GM19025 (cell line): Measurements from ENCODE around the gene CLHC1.
A peak's percentile ranks its signal among the peaks of the same experiment; 100 is the strongest.
"Not testable (repeated sequence)": the region's sequence is repeated elsewhere in the genome, so short reads cannot be mapped to it uniquely, and the experiment has no call there.

ENCODE experiments used
- ATAC-seq: cut with Tn5 transposase; IDR thresholded peaks from one replicate; pipeline ENCODE4 v1.9.1; 2021; ENCODE audit warnings: mild to moderate bottlenecking, low read depth, moderate library complexity; ENCODE audit not compliant: unreplicated experiment

The CLHC1 gene

DNA sequence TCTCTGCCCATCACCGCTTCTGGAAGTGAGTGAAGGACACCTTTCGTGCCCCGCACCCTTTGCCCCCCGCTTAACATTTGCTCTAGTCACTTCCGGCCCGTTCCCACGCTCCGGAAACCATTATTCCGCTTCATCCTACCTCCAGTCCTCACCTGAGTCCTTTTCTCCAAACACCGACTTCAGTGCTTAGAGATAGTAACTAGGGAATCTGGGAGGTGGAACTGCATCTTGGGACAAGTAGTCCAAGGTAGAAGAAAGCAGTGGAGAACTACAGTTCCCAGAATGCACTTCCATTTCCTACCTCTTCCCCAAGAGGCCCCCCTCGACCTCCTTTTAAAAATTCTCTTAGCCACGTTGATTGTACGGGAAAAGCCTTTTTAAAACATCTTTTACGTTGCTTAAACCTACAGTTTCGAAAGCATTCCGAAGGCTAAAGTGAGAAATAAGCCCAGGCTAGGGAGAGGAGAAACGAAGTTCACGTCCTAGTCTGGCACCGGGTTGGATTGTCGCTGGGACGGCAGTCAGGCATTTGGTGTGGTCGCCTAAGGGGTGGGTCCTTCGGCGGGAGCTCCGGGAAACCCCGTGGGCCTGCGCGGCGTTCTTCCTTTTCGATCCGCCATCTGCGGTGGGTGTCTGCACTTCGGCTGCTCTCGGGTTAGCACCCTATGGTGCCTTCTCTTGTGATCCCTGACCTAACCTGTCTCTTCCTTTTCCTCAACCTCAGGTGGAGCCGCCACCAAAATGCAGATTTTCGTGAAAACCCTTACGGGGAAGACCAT, at the start of gene CLHC1, which contains the start of gene RPS27A:
TSS of gene CLHC1 (minus strand) at position 210 of the 779 bp plus-strand sequence. CDS start 9,882 bp downstream, outside the sequence.
TSS of gene RPS27A (plus strand) at position 605 of the 779 bp plus-strand sequence. CDS start at position 742, 137 bp downstream.
- peak; percentile 84 for ATAC-seq

DNA sequence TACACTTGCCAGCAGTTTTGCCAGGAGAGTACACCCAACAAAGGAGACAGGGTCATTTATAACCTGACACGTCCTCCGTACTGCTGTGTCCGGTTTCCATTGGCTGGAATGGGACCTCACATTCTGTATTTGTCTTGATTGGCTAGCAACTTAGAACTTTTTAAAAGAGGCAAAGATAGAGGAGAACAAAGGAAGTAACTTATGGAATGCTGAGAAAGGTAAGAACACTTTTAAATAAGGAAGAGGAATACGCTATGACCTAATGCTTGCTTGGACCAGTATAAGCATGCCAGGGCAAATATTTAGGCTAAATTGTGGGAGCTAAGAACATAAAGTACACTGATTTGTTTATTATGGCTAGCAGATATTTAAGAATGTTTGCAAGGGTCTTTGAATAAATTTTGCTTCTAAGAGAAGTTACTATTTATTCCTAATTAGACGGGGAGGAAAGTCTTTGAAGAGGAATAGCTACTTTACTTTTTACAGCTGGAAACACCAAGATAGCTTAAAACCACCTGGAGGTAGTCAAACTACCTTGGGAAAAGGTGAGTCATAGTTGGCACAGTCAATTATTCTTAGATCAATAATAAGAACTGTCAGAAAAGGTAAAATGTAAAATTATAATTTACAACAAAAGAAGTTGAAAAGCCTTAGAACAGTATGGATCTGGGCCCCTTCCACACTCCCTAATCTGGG, 48.9 kb upstream of the CLHC1 start:
- ATAC-seq = not testable (repeated sequence)

DNA sequence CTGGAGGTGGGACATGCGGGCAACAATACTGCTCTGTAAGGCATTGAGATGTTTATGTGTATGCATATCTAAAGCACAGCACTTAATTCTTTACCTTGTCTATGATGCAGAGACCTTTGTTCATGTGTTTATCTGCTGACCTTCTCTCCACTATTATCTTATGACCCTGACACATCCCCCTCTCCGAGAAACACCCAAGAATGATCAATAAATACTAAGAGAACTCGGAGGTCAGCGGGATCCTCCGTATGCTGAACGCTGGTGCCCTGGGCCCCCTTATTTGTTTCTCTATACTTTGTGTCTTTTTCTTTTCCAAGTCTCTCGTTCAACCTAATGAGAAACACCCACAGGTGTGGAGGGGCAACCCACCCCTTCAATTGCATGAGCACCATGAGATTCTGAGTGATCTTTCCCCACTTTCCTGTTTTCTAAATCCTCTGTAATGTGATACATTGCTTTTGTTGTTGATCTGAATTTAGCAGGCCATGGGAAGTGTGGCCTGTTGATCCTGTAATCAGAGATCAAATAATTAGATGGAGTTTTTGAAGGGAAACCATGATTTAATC, 47.8 kb upstream of the CLHC1 start:
- not testable (repeated sequence) for ATAC-seq

- not testable (repeated sequence) for ATAC-seq
Measured at GRCh38 chr2:55279214-55279835, 47.2 kb upstream of the CLHC1 start.

GRCh38 chr2:55277310-55277709, 45.2 kb upstream of the CLHC1 start:
- no peak for ATAC-seq

DNA sequence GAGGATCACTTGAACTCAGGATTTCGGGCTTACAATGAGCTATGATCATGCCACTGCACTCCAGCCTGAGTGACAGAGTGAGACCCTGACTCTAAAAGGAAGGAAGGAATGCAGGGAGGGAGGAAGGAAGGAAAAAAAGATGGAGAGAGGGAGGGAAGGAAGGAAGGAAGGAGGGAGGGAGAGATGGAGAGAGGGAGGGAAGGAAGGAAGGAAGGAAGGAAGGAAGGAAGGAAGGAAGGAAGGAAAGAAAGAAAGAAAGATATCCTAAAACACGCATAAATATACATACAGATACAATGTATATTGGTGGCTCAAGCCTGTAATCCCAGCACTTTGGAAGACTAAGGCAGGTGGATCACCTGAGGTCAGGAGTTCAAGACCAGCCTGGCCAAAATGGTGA, 42.3 kb upstream of the CLHC1 start:
- not testable (repeated sequence) for ATAC-seq

- no peak for ATAC-seq
Measured at GRCh38 chr2:55269645-55269990, 37.5 kb upstream of the CLHC1 start.

DNA sequence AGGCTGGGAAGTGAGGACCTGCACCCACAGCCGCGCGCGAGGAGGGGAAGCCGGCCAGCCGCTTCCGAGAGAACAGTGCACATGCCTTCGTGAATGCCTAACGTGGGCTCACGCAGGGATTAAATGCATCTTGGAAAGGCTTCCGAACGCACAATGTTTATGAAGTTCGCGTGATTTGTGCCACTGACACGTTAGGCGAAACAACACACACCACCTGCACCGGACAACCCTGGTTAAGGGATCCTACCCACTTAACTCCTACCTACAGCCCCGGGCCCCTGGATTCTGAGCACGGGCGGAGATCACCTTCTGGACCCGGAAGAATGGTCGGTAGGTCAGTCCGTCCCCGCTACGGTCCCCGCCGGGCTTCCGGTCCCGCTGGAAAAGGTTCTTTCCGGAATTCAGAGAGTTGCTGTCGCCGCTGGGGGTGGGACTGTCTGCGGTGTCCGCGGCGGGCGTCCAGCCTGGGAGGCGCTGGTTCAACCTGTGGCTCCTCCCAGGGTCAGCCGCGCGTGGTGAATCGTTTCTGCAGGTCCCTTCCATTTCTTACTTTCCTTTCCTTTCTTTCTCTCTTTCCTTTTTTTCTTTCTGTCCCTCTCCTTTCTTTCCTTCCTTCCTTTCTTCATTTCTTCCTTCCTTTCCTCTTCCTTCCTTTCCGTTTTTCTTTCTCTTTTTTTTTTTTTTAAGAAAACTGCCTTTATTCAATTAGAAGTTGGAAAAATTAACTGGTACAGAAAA, 37.0 kb upstream of the CLHC1 start, which contains the start of gene MTIF2:
TSS of gene MTIF2 (minus strand) at position 325 of the 738 bp plus-strand sequence. CDS start 5,373 bp downstream, outside the sequence.
- peak; percentile 92 for ATAC-seq

GRCh38 chr2:55268288-55268906, 36.3 kb upstream of the CLHC1 start:
- no peak for ATAC-seq

DNA sequence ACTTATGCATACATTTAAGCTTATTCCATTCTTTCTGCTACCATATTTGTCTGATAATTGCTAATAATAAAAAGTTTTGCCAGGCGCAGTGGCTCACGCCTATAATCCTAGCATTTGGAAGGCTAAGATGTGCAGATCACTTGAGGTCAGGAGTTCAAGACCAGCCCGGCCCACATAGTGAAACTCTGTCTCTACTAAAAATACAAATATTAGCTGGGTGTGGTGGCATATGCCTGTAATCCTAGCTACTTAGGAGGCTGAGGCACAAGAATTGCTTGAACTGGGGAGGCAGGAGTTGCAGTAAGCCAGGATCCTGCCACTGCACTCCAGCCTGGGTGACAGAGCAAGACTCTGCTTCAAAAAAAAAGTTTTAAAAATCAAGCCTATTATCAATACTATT, 27.5 kb upstream of the CLHC1 start:
- ATAC-seq = not testable (repeated sequence)

DNA sequence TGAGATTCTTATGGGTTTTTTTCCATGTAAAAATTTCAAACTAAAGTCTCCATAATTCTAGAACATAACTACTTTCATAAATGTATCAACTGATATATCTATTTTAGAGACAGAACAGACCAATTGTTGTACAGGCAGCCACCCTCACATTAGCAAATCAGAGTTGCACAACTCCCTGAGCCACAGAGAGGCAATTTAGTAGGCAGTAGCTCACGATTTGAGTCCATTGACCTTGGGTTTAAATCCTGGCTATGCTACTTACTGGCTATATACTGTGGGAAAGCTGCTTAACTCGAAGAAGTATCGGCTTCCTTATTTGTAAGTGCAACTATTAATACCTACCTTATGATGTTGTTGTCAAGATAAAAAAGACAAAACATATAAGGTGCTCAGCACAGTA, 20.7 kb upstream of the CLHC1 start:
- ATAC-seq = no peak

DNA sequence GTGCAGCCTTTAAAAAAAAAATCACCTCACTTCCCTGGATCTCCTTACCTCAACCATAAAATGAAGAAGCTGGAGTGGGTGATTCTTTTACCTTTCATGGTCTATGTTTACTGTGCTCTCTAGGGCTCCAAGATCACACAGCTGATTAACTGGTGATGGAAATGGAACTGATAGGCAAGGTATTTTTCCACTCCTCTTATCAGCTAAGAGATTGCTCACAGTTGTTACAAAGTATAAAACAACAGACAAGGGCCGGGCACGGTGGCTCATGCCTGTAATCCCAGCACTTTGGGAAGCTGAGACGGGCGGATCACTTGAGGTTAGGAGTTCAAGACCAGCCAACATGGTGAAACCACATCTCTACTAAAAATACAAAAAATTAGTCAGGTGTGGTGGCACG, 14.9 kb upstream of the CLHC1 start:
- no peak for ATAC-seq

- no peak for ATAC-seq
Measured at GRCh38 chr2:55245411-55245810, 13.3 kb upstream of the CLHC1 start.

DNA sequence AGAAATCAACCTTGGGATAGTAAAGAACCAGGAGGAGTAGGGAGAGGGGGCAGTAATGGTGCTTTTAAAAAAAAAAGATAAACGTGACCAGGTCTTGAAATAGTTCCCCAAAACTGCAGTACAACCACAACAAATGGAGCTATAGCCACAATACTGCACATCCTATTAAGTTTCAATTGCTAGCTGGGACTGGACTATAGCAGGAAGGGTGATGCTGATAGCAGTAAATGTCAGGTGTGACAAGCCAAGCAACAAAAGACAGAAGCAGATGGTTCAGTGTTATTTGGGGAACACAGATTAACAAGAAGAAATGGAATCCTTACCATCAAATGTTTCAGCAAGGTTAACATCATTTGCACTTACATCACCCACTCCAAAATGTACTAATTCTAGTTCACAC, 10.5 kb upstream of the CLHC1 start:
- ATAC-seq = no peak

DNA sequence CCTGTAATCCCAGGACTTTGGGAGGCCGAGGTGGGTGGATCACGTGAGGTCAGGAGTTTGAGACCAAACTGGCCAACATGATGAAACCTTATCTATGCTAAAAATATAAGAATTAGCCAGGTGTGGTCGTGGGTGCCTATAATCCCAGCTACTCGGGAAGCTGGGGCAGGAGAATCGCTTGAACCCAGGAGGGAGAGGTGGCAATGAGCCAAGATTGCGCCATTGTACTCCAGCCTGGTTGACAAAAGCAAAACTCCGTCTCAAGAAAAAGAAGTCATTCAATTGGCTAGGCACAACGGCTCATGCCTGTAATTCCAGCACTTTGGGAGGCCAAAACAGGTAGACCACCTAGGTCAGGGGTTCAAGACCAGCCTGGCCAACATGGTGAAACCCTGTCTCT, 9.5 kb upstream of the CLHC1 start:
- ATAC-seq = not testable (repeated sequence)

DNA sequence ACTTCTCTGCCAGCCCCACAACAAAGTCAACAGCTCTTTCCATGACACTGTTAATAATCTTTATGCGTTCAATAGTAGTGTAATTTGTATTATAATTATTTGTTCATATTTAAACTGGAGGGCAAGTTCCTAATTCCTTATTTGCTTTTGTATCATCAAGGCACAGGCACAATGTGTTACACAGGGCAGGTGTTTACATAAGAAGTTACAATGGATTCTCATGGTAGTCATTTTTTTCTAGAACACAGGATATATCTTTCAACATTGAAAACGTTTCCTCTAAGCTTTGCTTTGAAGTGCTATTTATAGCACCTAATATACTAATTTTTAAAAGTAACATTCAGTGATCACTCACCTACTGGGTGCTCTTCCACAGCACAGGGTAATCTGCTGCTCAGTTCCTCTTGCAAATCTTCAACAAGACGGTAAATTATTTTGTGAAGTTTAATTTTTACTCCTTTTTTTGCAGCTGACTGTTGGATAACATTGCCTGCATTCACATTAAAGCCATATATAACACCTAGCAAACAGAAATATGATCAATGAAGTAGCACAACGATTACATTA, 7.6 kb upstream of the CLHC1 start:
- ATAC-seq = no peak

- no peak for ATAC-seq
Measured at GRCh38 chr2:55236992-55237543, 5.0 kb upstream of the CLHC1 start.

GRCh38 chr2:55235724-55236538, 3.8 kb upstream of the CLHC1 start:
- ATAC-seq = no peak

GRCh38 chr2:55233658-55233940, 1.5 kb upstream of the CLHC1 start:
- no peak for ATAC-seq
